HEK293T (cell line): ENCODE data around the gene MRPS5.

Experiments
- CTCF ChIA-PET: fragments of 350-600 bp; formaldehyde crosslinking; extraction: SDS; loops from one replicate; lab custom pipeline; 2021; ENCODE audit warnings: antibody characterized with exemption, inconsistent platforms; lab: Yijun Ruan, JAX
- POLR2A ChIA-PET: fragments of 350-600 bp; formaldehyde crosslinking; extraction: SDS; loops from one replicate; lab custom pipeline; 2020; ENCODE audit warnings: antibody characterized with exemption, inconsistent platforms; lab: Yijun Ruan, JAX
- DNase-seq: peaks from one replicate; pipeline ENCODE4 v3.0.0; 2012; ENCODE audit warnings: mixed read lengths; ENCODE audit errors: extremely low spot score
- ARNT ChIP-seq: fragments of 450-650 bp; IDR thresholded peaks from 2 replicates; pipeline ENCODE4 v1.6.1; 2017; ENCODE audit warnings: mild to moderate bottlenecking
- BHLHE40 ChIP-seq: fragments of 450-650 bp; IDR thresholded peaks from 2 replicates; pipeline ENCODE4 v1.6.1; 2016; ENCODE audit warnings: mild to moderate bottlenecking, moderate library complexity, borderline replicate concordance
- CTBP1 ChIP-seq: fragments of 450-650 bp; IDR thresholded peaks from 2 replicates; pipeline ENCODE4 v1.6.1; 2016; ENCODE audit warnings: borderline replicate concordance
- ELF4 ChIP-seq: fragments of 450-650 bp; IDR thresholded peaks from 2 replicates; pipeline ENCODE4 v1.6.1; 2017; ENCODE audit warnings: antibody characterized with exemption
- FOXA1 ChIP-seq: fragments of 450-650 bp; IDR thresholded peaks from 2 replicates; pipeline ENCODE4 v1.6.1; 2016; ENCODE audit warnings: mild to moderate bottlenecking
- FOXK2 ChIP-seq: fragments of 450-650 bp; IDR thresholded peaks from 2 replicates; pipeline ENCODE4 v1.6.1; 2016; ENCODE audit warnings: mild to moderate bottlenecking
- FOXM1 ChIP-seq: fragments of 450-650 bp; IDR thresholded peaks from 2 replicates; pipeline ENCODE4 v1.6.1; 2017; ENCODE audit warnings: mild to moderate bottlenecking, borderline replicate concordance
- HDGF ChIP-seq: fragments of 450-650 bp; IDR thresholded peaks from 2 replicates; pipeline ENCODE4 v1.6.1; 2017; ENCODE audit warnings: antibody characterized with exemption, borderline replicate concordance
- L3MBTL2 ChIP-seq: fragments of 450-650 bp; conservative IDR thresholded peaks from 2 replicates; pipeline ENCODE4 v1.6.1; 2016; ENCODE audit warnings: mild to moderate bottlenecking
- LEF1 ChIP-seq: fragments of 450-650 bp; IDR thresholded peaks from 2 replicates; pipeline ENCODE4 v1.6.1; 2017; ENCODE audit warnings: mild to moderate bottlenecking, borderline replicate concordance
- NFRKB ChIP-seq: fragments of 450-650 bp; IDR thresholded peaks from 2 replicates; pipeline ENCODE4 v1.6.1; 2016; ENCODE audit warnings: mild to moderate bottlenecking, moderate library complexity
- SP1 ChIP-seq: fragments of 450-650 bp; IDR thresholded peaks from 2 replicates; pipeline ENCODE4 v1.6.1; 2017
- SUZ12 ChIP-seq: fragments of 450-650 bp; IDR thresholded peaks from 2 replicates; pipeline ENCODE4 v1.6.1; 2016; ENCODE audit warnings: mild to moderate bottlenecking
- TARDBP ChIP-seq: fragments of 450-650 bp; IDR thresholded peaks from 2 replicates; pipeline ENCODE4 v1.6.1; 2016
- ZNF384 ChIP-seq: fragments of 450-650 bp; IDR thresholded peaks from 2 replicates; pipeline ENCODE4 v1.6.1; 2016
- TF ChIP-seq, protein P1 (sequence below): fragments of 450-650 bp; IDR thresholded peaks from 2 replicates; pipeline ENCODE4 v1.6.1; 2016

Gene MRPS5

DNA sequence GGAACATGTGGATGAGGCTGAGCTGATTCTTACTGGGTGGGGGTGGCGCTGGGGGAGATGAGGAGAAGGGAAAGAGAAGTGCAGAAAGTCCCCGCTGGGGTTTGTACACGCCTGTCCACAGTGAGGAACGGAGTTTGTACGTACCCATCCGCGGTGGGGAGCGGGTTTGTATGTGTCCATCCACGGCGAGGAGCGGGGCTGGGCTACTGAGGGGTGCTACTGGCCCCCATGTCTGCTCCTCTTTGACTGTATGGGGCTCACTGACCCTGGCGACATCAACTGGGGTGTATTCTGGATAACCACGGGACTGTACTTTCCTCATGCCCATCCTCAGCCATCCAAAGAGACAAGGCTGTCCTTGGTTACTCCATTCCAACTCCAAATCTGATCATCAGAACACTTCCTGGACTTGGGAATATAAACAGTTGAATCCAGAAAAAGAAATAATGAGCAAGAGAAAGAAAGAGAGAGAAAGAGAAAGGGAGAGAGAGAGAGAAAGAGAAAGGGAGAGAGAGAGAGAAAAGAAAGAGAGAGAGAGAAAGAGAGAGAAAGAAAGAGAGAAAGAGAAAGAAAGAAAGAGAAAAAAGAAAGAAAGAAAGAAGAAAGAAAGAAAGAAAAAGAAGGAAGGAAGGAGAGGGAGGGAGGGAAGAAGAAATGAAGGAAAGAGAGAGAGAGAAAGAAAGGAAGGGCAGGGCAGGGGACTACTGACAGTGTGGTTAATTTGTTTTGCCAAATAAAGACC, 75.1 kb downstream of the MRPS5 start:
- ChIA-PET CTCF (no interaction called here), POLR2A (no interaction called here)
- no peak for DNase-seq
- no peak for TF ChIP-seq ARNT
- TF ChIP-seq L3MBTL2: no peak
- TF ChIP-seq LEF1: no peak
- no peak for TF ChIP-seq TARDBP
- TF ChIP-seq, protein P1, sequence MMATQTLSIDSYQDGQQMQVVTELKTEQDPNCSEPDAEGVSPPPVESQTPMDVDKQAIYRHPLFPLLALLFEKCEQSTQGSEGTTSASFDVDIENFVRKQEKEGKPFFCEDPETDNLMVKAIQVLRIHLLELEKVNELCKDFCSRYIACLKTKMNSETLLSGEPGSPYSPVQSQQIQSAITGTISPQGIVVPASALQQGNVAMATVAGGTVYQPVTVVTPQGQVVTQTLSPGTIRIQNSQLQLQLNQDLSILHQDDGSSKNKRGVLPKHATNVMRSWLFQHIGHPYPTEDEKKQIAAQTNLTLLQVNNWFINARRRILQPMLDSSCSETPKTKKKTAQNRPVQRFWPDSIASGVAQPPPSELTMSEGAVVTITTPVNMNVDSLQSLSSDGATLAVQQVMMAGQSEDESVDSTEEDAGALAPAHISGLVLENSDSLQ: no peak
- TF ChIP-seq ELF4: no peak
- TF ChIP-seq FOXA1: no peak
- TF ChIP-seq SP1: no peak
- TF ChIP-seq SUZ12: no peak
- no peak for TF ChIP-seq BHLHE40
- TF ChIP-seq HDGF: no peak
- no peak for TF ChIP-seq CTBP1
- TF ChIP-seq FOXK2: no peak
- no peak for TF ChIP-seq NFRKB
- no peak for TF ChIP-seq ZNF384

GRCh38 chr2:95044601-95045000, 77.0 kb downstream of the MRPS5 start:
- no peak for TF ChIP-seq TARDBP
- no peak for TF ChIP-seq L3MBTL2
- TF ChIP-seq, protein P1: no peak
- no peak for TF ChIP-seq LEF1
- no peak for TF ChIP-seq SUZ12
- TF ChIP-seq ZNF384: no peak
- no peak for TF ChIP-seq ELF4
- no peak for TF ChIP-seq HDGF
- no peak for TF ChIP-seq CTBP1
- no peak for TF ChIP-seq NFRKB
- no peak for TF ChIP-seq SP1
- TF ChIP-seq ARNT: no peak
- no peak for TF ChIP-seq FOXM1
- no peak for TF ChIP-seq FOXK2
- no peak for TF ChIP-seq BHLHE40
- TF ChIP-seq FOXA1: no peak
- CTCF ChIA-PET: no interaction called here
- DNase-seq: no peak
- POLR2A ChIA-PET: no interaction called here

- TF ChIP-seq ELF4: no peak
- TF ChIP-seq TARDBP: no peak
- TF ChIP-seq HDGF: no peak
- TF ChIP-seq L3MBTL2: no peak
- TF ChIP-seq, protein P1: no peak
- TF ChIP-seq SUZ12: no peak
- TF ChIP-seq FOXK2: no peak
- no peak for DNase-seq
- POLR2A ChIA-PET: interaction anchor here (1.7 kb wide), 1 partner anchor 78 kb away, joined by 3 read pairs; the partner anchor contains the start of gene MRPS5
Measured at GRCh38 chr2:95043300-95044093, 78.1 kb downstream of the MRPS5 start.

GRCh38 chr2:95042472-95043271, 78.9 kb downstream of the MRPS5 start:
- DNase-seq: no peak
- POLR2A ChIA-PET: interaction anchor here (1.7 kb wide), 1 partner anchor 79 kb away, joined by 3 read pairs; the partner anchor contains the start of gene MRPS5
- no peak for TF ChIP-seq FOXK2
- no peak for TF ChIP-seq SUZ12
- TF ChIP-seq, protein P1: no peak
- no peak for TF ChIP-seq BHLHE40
- TF ChIP-seq NFRKB: no peak
- no peak for TF ChIP-seq L3MBTL2
- no peak for TF ChIP-seq ELF4
- TF ChIP-seq HDGF: no peak
- no peak for TF ChIP-seq CTBP1
- CTCF ChIA-PET: no interaction called here

More at GRCh38 chr2:95043300-95044093, 78.1 kb downstream of the MRPS5 start:
- CTCF ChIA-PET: no interaction called here
